ENCODE results near the gene TXNRD2.
"Not testable (repeated sequence)": the region's sequence is repeated elsewhere in the genome, so short reads cannot be mapped to it uniquely, and the experiment has no call there.

Gene TXNRD2

GRCh38 chr22:19929586-19930550, 11.8 kb downstream of the TXNRD2 start:
- no peak overlapping the region for H3K4me3 ChIP-seq (ENCODE audit: low read depth, low read length)
- no peak for TF ChIP-seq CTCF (IDR thresholded peaks at IDR 0.05; ENCODE audit: borderline replicate concordance, insufficient read depth, low read depth, low read length)

- no peak overlapping the region for H3K4me3 ChIP-seq (ENCODE audit: low read depth, low read length)
- TF ChIP-seq CTCF (IDR thresholded peaks at IDR 0.05; ENCODE audit: borderline replicate concordance, insufficient read depth, low read depth, low read length): no peak
Measured at GRCh38 chr22:19928207-19928606, 13.4 kb downstream of the TXNRD2 start.

GRCh38 chr22:19927696-19928095, 13.9 kb downstream of the TXNRD2 start:
- no peak for TF ChIP-seq CTCF (IDR thresholded peaks at IDR 0.05; ENCODE audit: borderline replicate concordance, insufficient read depth, low read depth, low read length)
- H3K4me3 ChIP-seq (ENCODE audit: low read depth, low read length): no peak overlapping the region

GRCh38 chr22:19926028-19926427, 15.6 kb downstream of the TXNRD2 start:
- H3K4me3 ChIP-seq (ENCODE audit: low read depth, low read length): not testable (repeated sequence)

GRCh38 chr22:19923914-19924513, 17.6 kb downstream of the TXNRD2 start:
- no peak for TF ChIP-seq CTCF (IDR thresholded peaks at IDR 0.05; ENCODE audit: borderline replicate concordance, insufficient read depth, low read depth, low read length)
- H3K4me3 ChIP-seq (ENCODE audit: low read depth, low read length): no peak overlapping the region

GRCh38 chr22:19921544-19922081, 20.0 kb downstream of the TXNRD2 start:
- no peak for TF ChIP-seq CTCF (IDR thresholded peaks at IDR 0.05; ENCODE audit: borderline replicate concordance, insufficient read depth, low read depth, low read length)
- no peak overlapping the region for H3K4me3 ChIP-seq (ENCODE audit: low read depth, low read length)

- H3K4me3 ChIP-seq (ENCODE audit: low read depth, low read length): no peak overlapping the region
- TF ChIP-seq CTCF (IDR thresholded peaks at IDR 0.05; ENCODE audit: borderline replicate concordance, insufficient read depth, low read depth, low read length): no peak
Measured at GRCh38 chr22:19919701-19920363, 21.8 kb downstream of the TXNRD2 start.
